A673 (cell line): ENCODE measurements around the gene TMTC4. TPM values are rescaled to one million over a fixed set of nuclear protein-coding genes. Genes with fewer than 3 reads are reported as not detected.

Experiments used
- BruUV-seq: library from RNA; stranded (reverse); fragments of 400-500 nt; replicated peaks from 2 replicates; lab custom pipeline; 2021; lab: Mats Ljungman, UMichigan
- CTCF ChIA-PET: fragments of 300-600 bp; sonication (Branson Sonifier 250); formaldehyde crosslinking; loops from one replicate; lab custom pipeline; 2022; ENCODE audit warnings: antibody characterized with exemption; lab: Charles Lee
- POLR2A ChIA-PET: fragments of 300-600 bp; sonication (Branson Sonifier 250); formaldehyde crosslinking; loops from one replicate; lab custom pipeline; 2022; ENCODE audit warnings: antibody characterized with exemption; ENCODE audit not compliant: low non-redundant PET; lab: Charles Lee
- DNase-seq: peaks from one replicate; pipeline ENCODE4 v3.0.0-alpha.2; 2015; ENCODE audit warnings: low spot score
- H3K27ac ChIP-seq: fragments of 200-600 bp; sonication (generic); 2 replicates; pipeline ENCODE4 v1.5.1; 2016; ENCODE audit warnings: mixed run types, low read depth, mild to moderate bottlenecking, mixed read lengths, antibody characterized with exemption, low read length; ENCODE audit not compliant: poor library complexity, severe bottlenecking
- H3K27me3 ChIP-seq: fragments of 200-600 bp; sonication (generic); replicated peaks from 2 replicates; pipeline ENCODE4 v1.6.1; 2017; ENCODE audit warnings: mixed run types, low read depth, mild to moderate bottlenecking, mixed read lengths, antibody characterized with exemption, low read length; ENCODE audit not compliant: insufficient read depth, poor library complexity
- H3K36me3 ChIP-seq: fragments of 200-600 bp; sonication (generic); 2 replicates; pipeline ENCODE4 v1.6.1; 2016; ENCODE audit warnings: mixed run types, mild to moderate bottlenecking, mixed read lengths, antibody characterized with exemption, low read length; ENCODE audit not compliant: insufficient read depth, poor library complexity, severe bottlenecking
- H3K4me1 ChIP-seq: fragments of 200-600 bp; sonication (generic); 2 replicates; pipeline ENCODE4 v1.6.1; 2017; ENCODE audit warnings: mixed run types, mild to moderate bottlenecking, mixed read lengths, antibody characterized with exemption, low read length; ENCODE audit not compliant: insufficient read depth, poor library complexity, severe bottlenecking
- H3K4me3 ChIP-seq: fragments of 200-600 bp; sonication (generic); 2 replicates; pipeline ENCODE4 v1.5.1; 2016; ENCODE audit warnings: low read depth, mixed run types, mild to moderate bottlenecking, mixed read lengths, low read length; ENCODE audit not compliant: poor library complexity, severe bottlenecking
- H3K9me3 ChIP-seq: fragments of 200-600 bp; sonication (generic); 2 replicates; pipeline ENCODE4 v1.6.1; 2016; ENCODE audit warnings: mixed run types, low read depth, mild to moderate bottlenecking, mixed read lengths, antibody characterized with exemption, low read length; ENCODE audit not compliant: poor library complexity, severe bottlenecking
- EZH2 ChIP-seq: fragments of 200-600 bp; sonication (generic); IDR thresholded peaks from 2 replicates; pipeline ENCODE4 v1.6.1; 2017; ENCODE audit warnings: borderline replicate concordance, low read depth, mild to moderate bottlenecking, mixed read lengths, antibody characterized with exemption, low read length; ENCODE audit not compliant: poor library complexity, severe bottlenecking
- intact Hi-C: fragments of 100-400 bp; cut with micrococcal nuclease; formaldehyde crosslinking; loops from one replicate; pipeline ENCODE4 v1.10.0; 2022; ENCODE audit not compliant: unreplicated experiment
- total RNA-seq: library from RNA; stranded (reverse); gene quantifications from 2 replicates; pipeline ENCODE4 v1.2.3, GENCODE V29; 2021
- TF ChIP-seq, protein P1 (sequence below): fragments of 300-800, 200-600 bp; sonication (generic); conservative IDR thresholded peaks from 2 replicates; pipeline ENCODE4 v1.5.1; 2017; ENCODE audit warnings: low read depth, mild to moderate bottlenecking, antibody characterized with exemption, low read length, moderate library complexity, mixed read lengths

The TMTC4 gene
- total RNA-seq, 1 experiment from 2014 or later: 21.3 TPM

DNA sequence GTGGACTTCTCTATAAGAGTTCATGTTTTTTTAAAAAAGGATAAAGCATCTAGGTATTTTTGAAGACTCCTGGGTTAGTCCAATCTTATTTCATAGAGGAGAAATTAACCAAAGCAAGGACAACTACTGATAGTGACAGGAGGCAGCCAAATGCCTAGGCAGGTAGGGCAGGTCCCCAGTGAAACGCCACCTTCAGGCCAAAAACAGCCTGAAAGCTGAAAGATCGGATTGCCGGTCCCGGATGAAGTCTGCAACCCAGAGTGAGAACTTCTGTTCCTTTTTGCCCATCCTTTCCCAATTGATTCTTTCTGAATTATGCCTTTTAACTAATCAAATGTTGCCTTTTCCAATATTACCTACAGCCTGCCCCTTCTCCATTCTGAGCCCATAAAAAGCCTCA lies 79.9 kb downstream of the TMTC4 start:
- no peaks in the 10 kb centered on the region for H3K27me3 ChIP-seq
- no peak for TF ChIP-seq EZH2
- TF ChIP-seq, protein P1, sequence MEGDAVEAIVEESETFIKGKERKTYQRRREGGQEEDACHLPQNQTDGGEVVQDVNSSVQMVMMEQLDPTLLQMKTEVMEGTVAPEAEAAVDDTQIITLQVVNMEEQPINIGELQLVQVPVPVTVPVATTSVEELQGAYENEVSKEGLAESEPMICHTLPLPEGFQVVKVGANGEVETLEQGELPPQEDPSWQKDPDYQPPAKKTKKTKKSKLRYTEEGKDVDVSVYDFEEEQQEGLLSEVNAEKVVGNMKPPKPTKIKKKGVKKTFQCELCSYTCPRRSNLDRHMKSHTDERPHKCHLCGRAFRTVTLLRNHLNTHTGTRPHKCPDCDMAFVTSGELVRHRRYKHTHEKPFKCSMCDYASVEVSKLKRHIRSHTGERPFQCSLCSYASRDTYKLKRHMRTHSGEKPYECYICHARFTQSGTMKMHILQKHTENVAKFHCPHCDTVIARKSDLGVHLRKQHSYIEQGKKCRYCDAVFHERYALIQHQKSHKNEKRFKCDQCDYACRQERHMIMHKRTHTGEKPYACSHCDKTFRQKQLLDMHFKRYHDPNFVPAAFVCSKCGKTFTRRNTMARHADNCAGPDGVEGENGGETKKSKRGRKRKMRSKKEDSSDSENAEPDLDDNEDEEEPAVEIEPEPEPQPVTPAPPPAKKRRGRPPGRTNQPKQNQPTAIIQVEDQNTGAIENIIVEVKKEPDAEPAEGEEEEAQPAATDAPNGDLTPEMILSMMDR: peak; percentile 44
- H3K27ac ChIP-seq: no peak overlapping the region
- no peak overlapping the region for H3K4me3 ChIP-seq
- BruUV-seq: no TSS peak
- H3K36me3 ChIP-seq: no peaks in the 10 kb centered on the region
- POLR2A ChIA-PET: no interaction called here
- no peaks in the 10 kb centered on the region for H3K9me3 ChIP-seq
- no peaks in the 10 kb centered on the region for H3K4me1 ChIP-seq
- intact Hi-C loops: no loop called here
- DNase-seq: no peak
- CTCF ChIA-PET: no interaction called here

DNA sequence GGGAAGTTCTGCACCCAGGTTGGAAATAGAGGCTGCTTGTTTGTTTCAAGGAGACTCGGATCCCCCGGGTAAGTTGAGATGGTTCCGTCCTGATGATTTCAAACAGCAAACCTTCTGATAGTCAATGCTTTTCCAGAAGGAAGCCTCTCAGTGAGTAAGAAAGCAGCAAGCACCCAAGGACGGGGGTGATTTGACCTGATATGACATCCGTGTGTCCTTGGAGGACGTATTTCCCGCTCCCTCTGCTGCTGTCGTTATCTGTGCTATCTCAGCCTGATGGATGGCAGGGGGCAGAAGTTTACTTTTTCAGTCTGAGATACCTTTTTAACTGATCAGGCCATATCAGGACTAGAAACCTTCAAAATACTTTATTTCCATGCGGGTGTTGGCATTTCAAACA lies 80.3 kb downstream of the TMTC4 start:
- Histone ChIP-seq H3K36me3 (no peaks in the 10 kb centered on the region), H3K27me3 (no peaks in the 10 kb centered on the region), H3K4me3 (no peak overlapping the region), H3K9me3 (no peaks in the 10 kb centered on the region), H3K27ac (no peak overlapping the region), H3K4me1 (peaks cover 4% of the 10 kb centered on the region)
- DNase-seq: no peak
- intact Hi-C loops: no loop called here
- POLR2A ChIA-PET: no interaction called here
- CTCF ChIA-PET: no interaction called here
- TF ChIP-seq EZH2: no peak
- TF ChIP-seq, protein P1: no peak
- no TSS peak for BruUV-seq

DNA sequence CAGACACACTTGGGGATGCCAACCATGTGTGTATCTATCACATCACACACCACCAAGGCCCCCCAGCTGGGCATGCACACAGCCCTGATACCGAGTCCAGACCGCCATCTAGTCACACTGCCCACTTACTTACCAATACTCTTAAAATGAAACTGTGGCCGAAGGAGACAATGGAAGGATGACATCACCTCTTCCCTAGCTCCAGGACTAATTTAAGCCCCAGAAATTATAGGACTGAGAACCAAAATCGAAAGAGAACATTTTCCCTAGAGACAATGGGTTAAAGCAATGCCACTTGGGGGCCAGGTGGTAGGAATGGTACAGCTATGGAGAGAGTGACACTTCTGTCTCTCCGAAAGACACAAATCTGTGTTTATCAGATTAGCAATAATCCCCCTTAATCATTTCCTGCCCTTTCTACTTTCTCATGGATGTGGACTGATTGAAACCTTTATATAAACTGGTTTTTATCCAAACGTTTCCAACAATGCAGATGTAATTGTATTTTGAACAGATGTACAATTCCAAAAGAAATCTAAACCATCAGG lies 85.3 kb downstream of the TMTC4 start:
- peak; percentile 89 for DNase-seq
- no peaks in the 10 kb centered on the region for H3K9me3 ChIP-seq
- POLR2A ChIA-PET: no interaction called here
- TF ChIP-seq, protein P1: no peak
- no peak for TF ChIP-seq EZH2
- peaks cover 14% of the 10 kb centered on the region for H3K4me1 ChIP-seq
- peak overlapping the region; percentile 82 for H3K27ac ChIP-seq
- no peaks in the 10 kb centered on the region for H3K27me3 ChIP-seq
- BruUV-seq: no TSS peak
- CTCF ChIA-PET: no interaction called here
- H3K36me3 ChIP-seq: no peaks in the 10 kb centered on the region
- intact Hi-C loops: no loop called here
- H3K4me3 ChIP-seq: peak overlapping the region; percentile 58
